ENCODE results near the gene ACER1.

Gene ACER1

GRCh38 chr19:6279931-6280591 is 53.4 kb downstream of the ACER1 start, which contains the start of gene MLLT1 (continued):
- no peak for TF ChIP-seq BCL6B (tag by site-specific recombination; IDR thresholded peaks at IDR 0.05)

- CTCF ChIA-PET: no interaction called here
- peak overlapping the region; percentile 74; the same call in 1 of the 2 replicates for H3K27ac ChIP-seq (ENCODE audit: extremely low read depth, low read depth, low read length)
- peak overlapping the region; percentile 72 for H3K4me3 ChIP-seq (ENCODE audit: low read depth, low read length)
- H3K9me3 ChIP-seq (ENCODE audit: control insufficient read depth, insufficient read depth, low read depth, low read length): no peaks in the 10 kb centered on the region
- no peak for TF ChIP-seq ZNF248 (tag by site-specific recombination; IDR thresholded peaks at IDR 0.05)
- no peak for TF ChIP-seq ZNF202 (tag by site-specific recombination; IDR thresholded peaks at IDR 0.05; ENCODE audit: borderline replicate concordance)
- no peak for TF ChIP-seq ZNF175 (tag by site-specific recombination; IDR thresholded peaks at IDR 0.05)
- no peak for TF ChIP-seq ZFP69B (tag by site-specific recombination; IDR thresholded peaks at IDR 0.05)
- TF ChIP-seq ZEB2 (tag by site-specific recombination; IDR thresholded peaks at IDR 0.05): no peak
- TF ChIP-seq SCRT1 (tag by site-specific recombination; IDR thresholded peaks at IDR 0.05; ENCODE audit: borderline replicate concordance): no peak
- H3K4me1 ChIP-seq (ENCODE audit: control insufficient read depth, insufficient read depth, low read length): peaks cover 10% of the 10 kb centered on the region
- peaks cover 0 to 12% of the 10 kb centered on the region in 2 experiments; a peak in 1 of 3 replicates for H3K36me3 ChIP-seq (ENCODE audit: control insufficient read depth in 2 of 2, insufficient read depth in 1 of 2, low read length in 2 of 2)
- POLR2A ChIA-PET: no interaction called here
Observed at GRCh38 chr19:6279620-6279930, 53.8 kb downstream of the ACER1 start.

GRCh38 chr19:6278740-6279619 is 54.4 kb downstream of the ACER1 start:
- CTCF ChIA-PET: interaction anchor here (0.5 to 0.7 kb wide), 5 partner anchors 17 to 567 kb away, joined by 3 to 5 read pairs (median 3); no protein-coding TSS in a partner anchor
- POLR2A ChIA-PET: interaction anchor here (1.1 kb wide), 1 partner anchor 9 kb away, joined by 3 read pairs; no protein-coding TSS in a partner anchor
- Histone ChIP-seq H3K27ac (ENCODE audit: extremely low read depth, low read depth, low read length) (peak overlapping the region; percentile 74; the same call in 1 of the 2 replicates), H3K4me1 (ENCODE audit: control insufficient read depth, insufficient read depth, low read length) (peaks cover 14% of the 10 kb centered on the region), H3K9me3 (ENCODE audit: control insufficient read depth, insufficient read depth, low read depth, low read length) (no peaks in the 10 kb centered on the region), H3K36me3 (ENCODE audit: control insufficient read depth in 2 of 2, insufficient read depth in 1 of 2, low read length in 2 of 2) (peaks cover 0 to 12% of the 10 kb centered on the region in 2 experiments; a peak in 1 of 3 replicates), H3K4me3 (ENCODE audit: low read depth, low read length) (peak overlapping the region; percentile 72)
- TF ChIP-seq HOXA7 (CRISPR knock-in tag; IDR thresholded peaks at IDR 0.05; ENCODE audit: borderline replicate concordance) (no peak), PRDM1 (tag by site-specific recombination; IDR thresholded peaks at IDR 0.05) (no peak), ZSCAN23 (tag by site-specific recombination; IDR thresholded peaks at IDR 0.05) (no peak), OSR2 (tag by site-specific recombination; IDR thresholded peaks at IDR 0.05) (no peak), ZNF121 (tag by site-specific recombination; IDR thresholded peaks at IDR 0.05) (no peak), ZNF133 (tag by site-specific recombination; IDR thresholded peaks at IDR 0.05) (no peak), GLIS1 (tag by site-specific recombination; IDR thresholded peaks at IDR 0.05) (no peak), ZNF76 (tag by site-specific recombination; IDR thresholded peaks at IDR 0.05; ENCODE audit: borderline replicate concordance, low read depth) (peak; percentile 57), ZNF544 (tag by site-specific recombination; IDR thresholded peaks at IDR 0.05) (no peak), BCL11A (tag by site-specific recombination; IDR thresholded peaks at IDR 0.05; ENCODE audit: low read depth) (no peak), TSHZ1 (tag by site-specific recombination; IDR thresholded peaks at IDR 0.05; ENCODE audit: borderline replicate concordance) (no peak), ZBTB20 (tag by site-specific recombination; IDR thresholded peaks at IDR 0.05) (peak; percentile 63; the same call in 1 of the 2 replicates), ZNF423 (tag by site-specific recombination; IDR thresholded peaks at IDR 0.05) (no peak), ZNF350 (tag by site-specific recombination; IDR thresholded peaks at IDR 0.05) (no peak), ZNF596 (tag by site-specific recombination; IDR thresholded peaks at IDR 0.05) (no peak)
- TF ChIP-seq, protein P1, sequence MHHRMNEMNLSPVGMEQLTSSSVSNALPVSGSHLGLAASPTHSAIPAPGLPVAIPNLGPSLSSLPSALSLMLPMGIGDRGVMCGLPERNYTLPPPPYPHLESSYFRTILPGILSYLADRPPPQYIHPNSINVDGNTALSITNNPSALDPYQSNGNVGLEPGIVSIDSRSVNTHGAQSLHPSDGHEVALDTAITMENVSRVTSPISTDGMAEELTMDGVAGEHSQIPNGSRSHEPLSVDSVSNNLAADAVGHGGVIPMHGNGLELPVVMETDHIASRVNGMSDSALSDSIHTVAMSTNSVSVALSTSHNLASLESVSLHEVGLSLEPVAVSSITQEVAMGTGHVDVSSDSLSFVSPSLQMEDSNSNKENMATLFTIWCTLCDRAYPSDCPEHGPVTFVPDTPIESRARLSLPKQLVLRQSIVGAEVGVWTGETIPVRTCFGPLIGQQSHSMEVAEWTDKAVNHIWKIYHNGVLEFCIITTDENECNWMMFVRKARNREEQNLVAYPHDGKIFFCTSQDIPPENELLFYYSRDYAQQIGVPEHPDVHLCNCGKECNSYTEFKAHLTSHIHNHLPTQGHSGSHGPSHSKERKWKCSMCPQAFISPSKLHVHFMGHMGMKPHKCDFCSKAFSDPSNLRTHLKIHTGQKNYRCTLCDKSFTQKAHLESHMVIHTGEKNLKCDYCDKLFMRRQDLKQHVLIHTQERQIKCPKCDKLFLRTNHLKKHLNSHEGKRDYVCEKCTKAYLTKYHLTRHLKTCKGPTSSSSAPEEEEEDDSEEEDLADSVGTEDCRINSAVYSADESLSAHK (tag by site-specific recombination; IDR thresholded peaks at IDR 0.05): no peak
- TF ChIP-seq, protein P2, sequence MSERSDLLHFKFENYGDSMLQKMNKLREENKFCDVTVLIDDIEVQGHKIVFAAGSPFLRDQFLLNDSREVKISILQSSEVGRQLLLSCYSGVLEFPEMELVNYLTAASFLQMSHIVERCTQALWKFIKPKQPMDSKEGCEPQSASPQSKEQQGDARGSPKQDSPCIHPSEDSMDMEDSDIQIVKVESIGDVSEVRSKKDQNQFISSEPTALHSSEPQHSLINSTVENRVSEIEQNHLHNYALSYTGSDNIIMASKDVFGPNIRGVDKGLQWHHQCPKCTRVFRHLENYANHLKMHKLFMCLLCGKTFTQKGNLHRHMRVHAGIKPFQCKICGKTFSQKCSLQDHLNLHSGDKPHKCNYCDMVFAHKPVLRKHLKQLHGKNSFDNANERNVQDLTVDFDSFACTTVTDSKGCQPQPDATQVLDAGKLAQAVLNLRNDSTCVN (tag by site-specific recombination; optimal IDR thresholded peaks at IDR 0.05): peak; percentile 13
